Fibroblast of skin of left biceps (primary cell): ENCODE results near the gene S100A4.

Experiments
- DNase-seq, 2 experiments: peaks; one replicate each; pipeline ENCODE4 v3.0.0-alpha.2; 2013; ENCODE audit warnings: low read depth in 2 of 2

Gene S100A4

DNA sequence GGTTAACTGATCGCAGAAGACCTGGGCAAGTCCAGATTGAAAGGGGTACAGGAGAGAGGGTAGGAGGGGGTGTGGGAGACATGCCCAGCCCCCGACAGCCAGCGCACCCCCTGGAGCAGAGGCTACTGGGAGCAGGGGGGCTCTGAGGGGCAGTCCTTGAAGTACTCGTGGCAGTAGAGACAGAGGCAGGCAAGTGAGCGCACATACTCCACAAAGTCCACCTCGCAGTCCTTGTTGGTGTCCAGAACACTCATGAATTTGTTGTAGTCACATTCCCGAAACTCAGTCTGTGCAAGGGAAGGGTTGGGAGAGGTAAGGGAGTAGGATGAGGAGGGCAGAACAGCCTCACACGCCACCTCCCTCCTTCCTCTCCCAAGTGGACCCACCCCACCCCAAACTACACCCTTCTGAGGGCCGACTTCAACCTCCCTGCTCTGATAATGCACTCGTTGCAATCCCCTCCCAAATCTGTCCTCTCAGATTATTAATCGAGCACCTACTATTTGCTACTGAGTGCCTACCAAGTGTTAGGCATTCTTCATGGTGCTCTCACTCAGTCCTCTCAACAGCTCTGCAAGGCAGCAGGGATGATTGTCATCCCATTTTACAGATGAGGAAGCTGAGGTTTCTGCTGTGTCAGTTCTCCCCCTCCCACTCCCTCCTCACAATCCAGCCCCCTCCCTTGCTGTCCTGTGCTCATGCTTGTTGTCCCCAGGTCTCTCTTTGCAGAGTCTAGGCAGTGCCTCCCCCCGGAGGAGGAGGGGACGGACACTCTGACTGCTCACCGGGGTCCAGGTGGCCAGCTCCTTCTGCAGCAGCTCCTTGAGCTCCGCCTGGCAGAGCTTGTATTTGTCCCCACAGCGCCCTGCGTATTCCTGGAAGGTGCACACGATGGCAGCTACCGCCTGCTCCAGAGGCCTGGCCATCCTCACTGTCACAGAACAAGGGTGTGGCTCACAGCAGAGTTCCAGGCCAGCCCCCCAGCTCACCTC lies 2.2 kb upstream of the S100A4 start:
- no peak for DNase-seq

- DNase-seq: no peak
These were observed 1.4 kb upstream of the S100A4 start for GRCh38 chr1:153546796-153547559.

DNA sequence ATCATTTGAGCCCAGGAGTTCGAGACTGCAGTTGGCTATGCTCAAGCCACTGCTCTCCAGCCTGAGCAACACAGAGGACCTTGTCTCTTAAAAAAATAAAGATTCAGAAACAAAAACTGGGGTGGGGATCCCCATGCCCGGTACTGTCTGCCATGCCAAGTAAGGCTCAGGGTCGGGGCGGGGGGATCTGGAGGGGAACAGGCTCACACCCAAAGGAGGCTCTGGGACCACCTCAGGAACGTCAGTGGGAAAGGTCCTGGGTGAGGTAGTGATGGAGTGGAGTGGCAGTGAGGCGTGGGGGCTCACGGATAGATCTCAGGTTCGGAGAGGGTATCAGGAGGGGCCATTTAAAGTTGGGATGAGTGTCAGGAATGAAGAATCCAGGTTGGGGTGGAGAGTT lies 765 bp upstream of the S100A4 start:
- no peak for DNase-seq

- no peak for DNase-seq
These were observed 1.0 kb downstream of the S100A4 start for GRCh38 chr1:153544453-153545066.

GRCh38 chr1:153543736-153544135 lies 1.9 kb downstream of the S100A4 start:
- DNase-seq: no peak

- DNase-seq: no peak
These were observed 2.5 kb downstream of the S100A4 start for GRCh38 chr1:153542956-153543711.

- DNase-seq: no peak
These were observed 3.7 kb downstream of the S100A4 start for GRCh38 chr1:153541641-153542590.

- DNase-seq: no peak
These were observed 4.9 kb downstream of the S100A4 start, which contains the start of gene S100A5 for GRCh38 chr1:153540394-153541361. Gene S100A5 (minus strand): TSS chr1:153540934. CDS start chr1:153540191, 743 bp downstream.

- no peak for DNase-seq
These were observed 6.1 kb downstream of the S100A4 start for GRCh38 chr1:153539395-153540093.

DNA sequence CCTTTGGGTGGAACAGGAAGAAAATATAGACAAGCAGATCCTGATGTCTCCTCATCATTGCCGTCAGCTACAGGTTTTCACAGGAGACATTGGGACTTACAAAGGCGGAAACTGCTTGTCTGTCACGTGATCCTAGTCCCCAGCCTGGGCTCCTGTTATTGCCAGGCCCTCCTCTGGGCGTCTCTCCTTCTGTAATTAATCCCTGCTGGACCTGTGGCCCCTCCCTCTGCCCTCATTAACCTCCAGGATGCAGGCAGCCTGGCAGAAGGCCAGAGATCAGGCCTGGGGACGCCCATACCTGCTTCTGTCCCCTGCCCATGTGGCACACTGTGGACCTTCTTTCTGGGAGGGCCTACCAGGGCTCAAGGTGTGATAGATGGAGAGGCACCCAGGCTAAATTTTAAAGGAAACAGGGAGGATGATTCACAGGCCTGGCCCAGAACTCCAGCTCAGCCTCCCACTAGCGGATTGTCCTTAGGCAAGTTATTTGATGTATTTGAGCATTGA lies 7.2 kb downstream of the S100A4 start:
- DNase-seq: no peak

- no peak for DNase-seq
These were observed 8.3 kb downstream of the S100A4 start for GRCh38 chr1:153537376-153537730.

GRCh38 chr1:153536671-153537375 lies 8.8 kb downstream of the S100A4 start:
- DNase-seq: no peak

DNA sequence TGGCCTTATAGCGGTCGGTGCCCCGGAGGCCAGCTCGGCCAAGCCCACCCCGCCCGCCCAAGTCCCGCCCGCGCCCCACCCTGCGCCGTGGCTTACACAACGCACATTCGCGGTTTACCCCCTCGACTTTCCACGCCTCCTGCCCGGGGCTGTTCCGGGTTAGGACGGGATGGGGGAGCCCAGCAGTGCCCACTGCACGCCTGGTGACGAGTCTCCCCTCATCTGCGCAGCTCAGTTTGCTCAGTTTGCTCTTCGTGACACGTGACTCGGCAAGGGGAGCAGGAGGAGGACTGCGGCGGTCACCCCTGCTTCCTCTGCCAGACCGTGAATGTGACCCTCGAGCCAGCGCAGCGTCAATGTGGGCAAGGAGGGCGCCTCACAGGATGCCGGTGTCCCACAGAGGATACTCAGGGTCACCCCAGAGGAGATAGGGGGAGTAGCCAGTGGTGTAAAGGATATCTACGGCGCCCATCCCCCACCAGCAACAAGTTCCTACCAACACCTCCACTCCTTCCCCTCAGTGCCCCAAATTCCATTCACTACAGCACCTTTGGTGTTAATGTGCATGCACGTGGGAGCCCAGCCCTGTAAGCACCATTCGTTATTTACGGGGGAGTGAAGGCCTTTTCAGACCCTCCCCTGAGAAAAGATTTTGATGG lies 9.5 kb downstream of the S100A4 start:
- peak in 1 of 2 experiments; percentile 50 for DNase-seq

GRCh38 chr1:153535242-153536011 lies 10.2 kb downstream of the S100A4 start, which contains the start of gene S100A6:
Gene S100A6 (minus strand): TSS chr1:153535991. CDS start chr1:153535339, 652 bp downstream.
- DNase-seq: no peak

GRCh38 chr1:153534925-153535241 lies 10.7 kb downstream of the S100A4 start:
- no peak for DNase-seq

DNA sequence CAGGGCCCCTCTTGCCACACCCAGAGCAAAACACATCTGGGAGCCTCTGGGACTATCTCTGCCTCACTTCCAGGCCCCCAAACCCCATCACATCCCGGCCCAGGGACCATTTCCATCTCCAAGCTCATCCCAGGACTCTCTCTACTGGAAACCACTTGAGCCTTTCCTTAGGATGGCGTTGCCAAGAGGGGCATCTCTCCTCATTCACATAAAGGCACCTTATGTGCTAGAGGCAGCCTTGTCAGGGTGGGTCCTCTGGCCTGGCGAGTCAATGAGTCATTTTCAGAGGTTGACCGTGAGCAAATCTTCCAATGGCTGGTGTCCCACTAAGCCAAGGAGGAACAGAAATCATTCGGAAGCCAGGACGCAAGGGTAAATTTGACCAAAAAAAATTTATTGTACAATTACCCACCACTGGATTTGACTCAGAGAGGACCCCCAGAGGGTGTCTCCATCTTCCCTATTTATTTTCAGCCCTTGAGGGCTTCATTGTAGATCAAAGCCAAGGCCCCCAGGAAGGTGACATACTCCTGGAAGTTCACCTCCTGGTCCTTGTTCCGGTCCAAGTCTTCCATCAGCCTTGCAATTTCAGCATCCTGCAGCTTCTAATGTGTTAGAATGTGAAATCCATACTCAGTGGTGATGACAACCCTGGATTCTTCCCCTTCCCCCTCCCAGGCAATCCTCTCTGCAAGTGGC lies 11.2 kb downstream of the S100A4 start:
- no peak for DNase-seq
